Measurements from ENCODE around the gene ARFIP1.

DNA sequence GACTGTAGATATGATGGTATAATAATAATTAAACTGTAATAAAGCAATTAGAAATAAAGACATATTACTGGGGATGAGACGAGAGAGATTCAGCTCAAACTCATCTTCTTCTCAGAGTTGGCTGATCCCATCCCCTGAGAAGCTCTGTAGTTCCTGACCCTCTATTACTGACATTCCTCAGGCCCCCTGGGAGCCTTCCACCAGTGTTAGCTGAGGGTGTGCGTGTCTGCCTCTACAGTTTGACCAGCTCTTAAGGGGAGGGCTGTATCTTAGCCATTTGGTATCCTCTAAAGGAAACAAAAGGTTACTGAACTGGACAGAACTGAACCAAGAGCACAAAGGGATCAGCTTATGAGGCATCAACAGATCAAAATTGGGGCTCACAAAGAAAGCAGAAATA lies 167.6 kb downstream of the ARFIP1 start:
- no peak for TF ChIP-seq CTCF (IDR thresholded peaks at IDR 0.05)
- no peak for TF ChIP-seq POLR2A (IDR thresholded peaks at IDR 0.05; ENCODE audit: low read depth)
- TF ChIP-seq EP300 (IDR thresholded peaks at IDR 0.05) = no peak
- TF ChIP-seq POLR2AphosphoS5 (IDR thresholded peaks at IDR 0.05) = no peak
